K562 (cell line): ENCODE data around the gene RNPEPL1. TPM values are rescaled to one million over a fixed set of nuclear protein-coding genes. Genes with fewer than 3 reads are reported as not detected.

Source experiments
- CTBP1 ChIP-seq: fragments of 450-650 bp; IDR thresholded peaks from 2 replicates; pipeline ENCODE4 v1.6.1; 2016; ENCODE audit warnings: borderline replicate concordance
- GABPB1 ChIP-seq: sonication (generic); formaldehyde crosslinking; IDR thresholded peaks from 2 replicates; pipeline ENCODE4 v1.8.0; 2022; ENCODE audit warnings: mild to moderate bottlenecking, missing genetic modification reagents
- KLF13 ChIP-seq: fragments of 450-650 bp; IDR thresholded peaks from 2 replicates; pipeline ENCODE4 v1.6.1; 2016; ENCODE audit warnings: missing genetic modification characterization, low read depth, mild to moderate bottlenecking, missing compliant biosample characterization, moderate library complexity, borderline replicate concordance
- NR2C2 ChIP-seq, 2 experiments: fragments of 200-800 bp in 1 of 2; sonication (Bioruptor generic) in 1 of 2; sonication (generic) in 1 of 2; formaldehyde crosslinking in 1 of 2; IDR thresholded peaks; 2 replicates each; pipeline versions ENCODE4 v1.6.1 to v1.8.0; 2016 to 2022; ENCODE audit warnings: mild to moderate bottlenecking in 1 of 2, missing compliant biosample characterization in 1 of 2, missing genetic modification characterization in 1 of 2, missing genetic modification reagents in 1 of 2
- TRIM25 ChIP-seq: fragments of 450-650 bp; IDR thresholded peaks from 2 replicates; pipeline ENCODE4 v1.7.0; 2016; ENCODE audit warnings: borderline replicate concordance
- ZBTB12 ChIP-seq: fragments of 250-450 bp; sonication (Bioruptor Pico); IDR thresholded peaks from 2 replicates; pipeline ENCODE4 v1.4.0; 2020
- ZBTB17 ChIP-seq: fragments of 450-650 bp; formaldehyde crosslinking; IDR thresholded peaks from 2 replicates; pipeline ENCODE4 v1.4.0; 2020; ENCODE audit warnings: mild to moderate bottlenecking
- ZNF639 ChIP-seq, 2 experiments: fragments of 200-800 bp in 1 of 2; sonication (Bioruptor generic) in 1 of 2; sonication (generic) in 1 of 2; formaldehyde crosslinking in 1 of 2; IDR thresholded peaks in 1 of 2; conservative IDR thresholded peaks in 1 of 2; 2 replicates each; pipeline versions ENCODE4 v1.5.0 to v1.6.1; 2016 to 2020; ENCODE audit warnings: missing compliant biosample characterization in 1 of 2, missing genetic modification characterization in 1 of 2, missing genetic modification reagents in 1 of 2
- polyA plus RNA-seq, 8 experiments: library from polyadenylated mRNA; depleted of rRNA in 4 of 8; stranded (reverse) in 5 of 8; unstranded in 3 of 8; fragments of >200 nt; fragmentation: Nextera tagmentation in 2 of 8; fragmentation: Illumina TruSeq in 1 of 8; extraction: Ambion mirVana in 2 of 8; extraction: Trizol in 1 of 8; gene quantifications; 2 replicates each; pipeline versions ENCODE4 v1.2.1 to v1.2.3, GENCODE V29; 2011 to 2014; ENCODE audit warnings: inconsistent platforms in 1 of 8, missing spikeins in 1 of 8
- total RNA-seq, 7 experiments: library from RNA; depleted of rRNA in 6 of 7; stranded (reverse); fragments of >200 nt in 6 of 7; fragmentation: Illumina TruSeq in 2 of 7; extraction: Trizol in 2 of 7; gene quantifications; 2 replicates each; pipeline versions ENCODE4 v1.2.1 to v1.2.3, GENCODE V29; 2011 to 2021; ENCODE audit warnings: low replicate concordance in 1 of 7
- TF ChIP-seq, protein P1 (sequence below), 3 experiments: fragments of 200-800 bp in 1 of 3; fragments of 250-450 bp in 1 of 3; fragments of 450-650 bp in 1 of 3; sonication (Bioruptor Pico) in 1 of 3; sonication (Bioruptor generic) in 1 of 3; formaldehyde crosslinking in 1 of 3; IDR thresholded peaks; 2 replicates each; pipeline versions ENCODE4 v1.6.1 to v1.8.0; 2016 to 2022; ENCODE audit warnings: mild to moderate bottlenecking in 2 of 3, missing genetic modification characterization in 2 of 3, missing compliant biosample characterization in 1 of 3, moderate library complexity in 1 of 3
- TF ChIP-seq, protein P2 (sequence below): sonication (generic); formaldehyde crosslinking; IDR thresholded peaks from 2 replicates; pipeline ENCODE4 v1.8.1; 2023; ENCODE audit warnings: mild to moderate bottlenecking, missing genetic modification reagents
- TF ChIP-seq, protein P3 (sequence below): sonication (generic); formaldehyde crosslinking; IDR thresholded peaks from 2 replicates; pipeline ENCODE4 v1.8.0; 2023; ENCODE audit warnings: mild to moderate bottlenecking, missing genetic modification reagents

The RNPEPL1 gene
- total and polyA plus RNA-seq, 9 of the 15 experiments (the other 6 are each of a cell fraction or from before 2014, with no cell fraction given) = 0.07 to 38.7 (median 5.6) TPM

DNA sequence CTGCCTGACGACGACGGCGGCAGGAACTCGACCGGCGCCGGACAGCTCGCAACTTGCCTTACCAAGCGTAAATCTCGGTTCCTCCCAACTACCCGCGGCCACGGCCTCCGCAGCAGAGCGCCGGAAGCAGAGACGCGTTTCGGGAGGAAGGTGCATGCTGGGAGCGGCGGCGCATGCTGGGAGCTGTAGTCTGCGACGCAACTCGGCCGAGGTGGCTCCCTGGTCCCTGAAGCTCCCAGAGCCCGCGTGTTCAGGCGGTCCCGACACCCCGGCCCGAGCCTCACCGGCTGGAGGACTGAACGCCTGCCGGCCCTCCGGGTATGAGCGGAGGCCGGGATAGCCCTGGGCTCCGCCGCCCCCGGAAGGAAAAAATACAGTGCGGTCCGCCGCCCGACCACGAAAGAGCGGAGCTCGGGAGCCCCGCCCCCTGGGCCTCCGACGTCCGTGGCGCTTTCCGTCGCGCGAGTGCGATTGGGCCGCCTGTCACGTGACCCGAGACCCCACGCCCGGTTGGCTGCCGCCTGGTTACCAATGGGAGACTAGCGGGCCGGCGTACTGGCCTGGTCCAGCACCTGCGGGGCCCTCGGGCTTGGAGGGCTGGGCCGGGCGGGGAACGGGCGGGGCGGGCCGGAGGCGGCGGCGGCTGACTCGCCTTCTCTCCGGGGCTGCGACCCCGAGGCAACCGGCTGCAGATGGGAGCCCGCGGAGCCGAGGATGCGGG is 18.1 kb downstream of the RNPEPL1 start, which contains the start of gene CAPN10 (continued):
- TF ChIP-seq ZBTB12 (CRISPR knock-in tag) = 0 out of 2 replicates have a peak, but pooled peaks have one; percentile 36
- peak; percentile 70; the same call in 1 of the 2 replicates for TF ChIP-seq KLF13 (tag)
- TF ChIP-seq ZNF639 (CRISPR knock-in tag; conservative IDR thresholded peaks at IDR 0.05 in 1 of 2, IDR thresholded peaks at IDR 0.05 in 1 of 2) = peak in 1 of 2 experiments; percentile 84; a peak in 2 of 4 replicates
- no peak for TF ChIP-seq TRIM25
- TF ChIP-seq NR2C2 (CRISPR knock-in tag; IDR thresholded peaks at IDR 0.05) = peak; percentile 61
- TF ChIP-seq NR2C2 (tag; IDR thresholded peaks at IDR 0.05) = peak; percentile 95
- TF ChIP-seq ZBTB17 (CRISPR knock-in tag) = peak; percentile 72; the same call in 1 of the 2 replicates
- TF ChIP-seq GABPB1 (CRISPR knock-in tag) = peak; percentile 94
- TF ChIP-seq CTBP1 = peak; percentile 49
- TF ChIP-seq, protein P1, sequence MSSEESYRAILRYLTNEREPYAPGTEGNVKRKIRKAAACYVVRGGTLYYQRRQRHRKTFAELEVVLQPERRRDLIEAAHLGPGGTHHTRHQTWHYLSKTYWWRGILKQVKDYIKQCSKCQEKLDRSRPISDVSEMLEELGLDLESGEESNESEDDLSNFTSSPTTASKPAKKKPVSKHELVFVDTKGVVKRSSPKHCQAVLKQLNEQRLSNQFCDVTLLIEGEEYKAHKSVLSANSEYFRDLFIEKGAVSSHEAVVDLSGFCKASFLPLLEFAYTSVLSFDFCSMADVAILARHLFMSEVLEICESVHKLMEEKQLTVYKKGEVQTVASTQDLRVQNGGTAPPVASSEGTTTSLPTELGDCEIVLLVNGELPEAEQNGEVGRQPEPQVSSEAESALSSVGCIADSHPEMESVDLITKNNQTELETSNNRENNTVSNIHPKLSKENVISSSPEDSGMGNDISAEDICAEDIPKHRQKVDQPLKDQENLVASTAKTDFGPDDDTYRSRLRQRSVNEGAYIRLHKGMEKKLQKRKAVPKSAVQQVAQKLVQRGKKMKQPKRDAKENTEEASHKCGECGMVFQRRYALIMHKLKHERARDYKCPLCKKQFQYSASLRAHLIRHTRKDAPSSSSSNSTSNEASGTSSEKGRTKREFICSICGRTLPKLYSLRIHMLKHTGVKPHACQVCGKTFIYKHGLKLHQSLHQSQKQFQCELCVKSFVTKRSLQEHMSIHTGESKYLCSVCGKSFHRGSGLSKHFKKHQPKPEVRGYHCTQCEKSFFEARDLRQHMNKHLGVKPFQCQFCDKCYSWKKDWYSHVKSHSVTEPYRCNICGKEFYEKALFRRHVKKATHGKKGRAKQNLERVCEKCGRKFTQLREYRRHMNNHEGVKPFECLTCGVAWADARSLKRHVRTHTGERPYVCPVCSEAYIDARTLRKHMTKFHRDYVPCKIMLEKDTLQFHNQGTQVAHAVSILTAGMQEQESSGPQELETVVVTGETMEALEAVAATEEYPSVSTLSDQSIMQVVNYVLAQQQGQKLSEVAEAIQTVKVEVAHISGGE (CRISPR knock-in tag; IDR thresholded peaks at IDR 0.05) = peak in 1 of 3 experiments; percentile 84; a peak in 3 of 6 replicates
- TF ChIP-seq, protein P2, sequence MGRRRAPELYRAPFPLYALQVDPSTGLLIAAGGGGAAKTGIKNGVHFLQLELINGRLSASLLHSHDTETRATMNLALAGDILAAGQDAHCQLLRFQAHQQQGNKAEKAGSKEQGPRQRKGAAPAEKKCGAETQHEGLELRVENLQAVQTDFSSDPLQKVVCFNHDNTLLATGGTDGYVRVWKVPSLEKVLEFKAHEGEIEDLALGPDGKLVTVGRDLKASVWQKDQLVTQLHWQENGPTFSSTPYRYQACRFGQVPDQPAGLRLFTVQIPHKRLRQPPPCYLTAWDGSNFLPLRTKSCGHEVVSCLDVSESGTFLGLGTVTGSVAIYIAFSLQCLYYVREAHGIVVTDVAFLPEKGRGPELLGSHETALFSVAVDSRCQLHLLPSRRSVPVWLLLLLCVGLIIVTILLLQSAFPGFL (CRISPR knock-in tag) = peak; percentile 30; the same call in 1 of the 2 replicates
- TF ChIP-seq, protein P3, sequence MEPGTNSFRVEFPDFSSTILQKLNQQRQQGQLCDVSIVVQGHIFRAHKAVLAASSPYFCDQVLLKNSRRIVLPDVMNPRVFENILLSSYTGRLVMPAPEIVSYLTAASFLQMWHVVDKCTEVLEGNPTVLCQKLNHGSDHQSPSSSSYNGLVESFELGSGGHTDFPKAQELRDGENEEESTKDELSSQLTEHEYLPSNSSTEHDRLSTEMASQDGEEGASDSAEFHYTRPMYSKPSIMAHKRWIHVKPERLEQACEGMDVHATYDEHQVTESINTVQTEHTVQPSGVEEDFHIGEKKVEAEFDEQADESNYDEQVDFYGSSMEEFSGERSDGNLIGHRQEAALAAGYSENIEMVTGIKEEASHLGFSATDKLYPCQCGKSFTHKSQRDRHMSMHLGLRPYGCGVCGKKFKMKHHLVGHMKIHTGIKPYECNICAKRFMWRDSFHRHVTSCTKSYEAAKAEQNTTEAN = no peak
